Hepatocyte (in vitro differentiated cells): ENCODE data around the gene UVRAG.

Experiments used
- CTCF ChIP-seq: fragments of 200-600 bp; sonication (generic); IDR thresholded peaks from 2 replicates; pipeline ENCODE4 v1.5.1; 2016; ENCODE audit warnings: antibody characterized with exemption, mild to moderate bottlenecking; ENCODE audit not compliant: poor library complexity
- EZH2 ChIP-seq: fragments of 200-600 bp; sonication (generic); IDR thresholded peaks from 2 replicates; pipeline ENCODE4 v1.6.1; 2016; ENCODE audit warnings: antibody characterized with exemption, mild to moderate bottlenecking, borderline replicate concordance

GRCh38 chr11:75834728-75835127 is 19.7 kb downstream of the UVRAG start:
- no peak for TF ChIP-seq CTCF
- TF ChIP-seq EZH2: no peak
